PC-3 (cell line): ENCODE data around the gene TRPC4AP.

Experiments
- CTCF ChIP-seq: fragments of 300-600 bp; sonication (generic); conservative IDR thresholded peaks from 2 replicates; pipeline ENCODE4 v1.5.1; 2017; ENCODE audit warnings: antibody characterized with exemption, low read depth, mild to moderate bottlenecking, low read length
- EZH2phosphoT487 ChIP-seq: fragments of 300-600 bp; sonication (generic); IDR thresholded peaks from 2 replicates; pipeline ENCODE4 v1.6.1; 2018; ENCODE audit warnings: mild to moderate bottlenecking, antibody characterized with exemption, low read length, borderline replicate concordance

GRCh38 chr20:35088231-35089145 is 4.1 kb downstream of the TRPC4AP start:
- TF ChIP-seq CTCF: no peak
- TF ChIP-seq EZH2phosphoT487: no peak
